ENCODE data around the gene ARHGAP18. TPM values are rescaled to one million over a fixed set of nuclear protein-coding genes. Genes with fewer than 3 reads are reported as not detected.

Gene ARHGAP18
- total RNA-seq, 1 experiment from 2014 or later = 64.5 TPM

DNA sequence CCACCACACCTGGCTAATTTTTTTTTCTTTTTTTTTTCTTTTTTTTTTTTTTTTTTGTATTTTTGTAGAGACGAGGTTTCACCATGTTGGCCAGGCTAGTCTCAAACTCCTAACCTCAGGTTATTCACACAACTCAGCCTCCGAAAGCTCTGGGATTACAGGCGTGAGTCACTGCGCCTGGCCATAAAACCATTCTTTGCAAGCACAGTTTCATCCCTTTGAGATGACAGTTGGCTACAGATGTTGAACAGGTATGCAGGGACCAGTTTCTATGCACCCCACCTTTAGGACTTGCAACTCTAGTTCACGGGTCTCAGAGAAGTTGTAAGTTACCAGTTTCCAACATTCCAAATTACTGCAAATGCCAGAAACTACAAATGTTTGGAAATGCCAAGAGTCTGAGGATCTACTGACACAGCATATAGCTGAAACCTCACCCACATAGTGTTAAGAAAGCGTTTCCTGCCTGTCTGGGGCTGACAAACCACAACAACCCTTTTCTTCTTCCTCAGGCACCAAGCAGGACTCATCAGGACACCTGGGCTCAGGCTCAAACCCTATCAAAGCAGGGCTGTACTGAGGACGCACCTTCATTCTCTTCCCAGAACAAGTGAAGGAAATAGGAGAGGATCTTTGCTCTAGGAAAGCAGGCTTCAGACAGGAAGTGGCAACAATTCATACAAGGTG, 22.9 kb downstream of the ARHGAP18 start:
- peaks cover 61% of the 10 kb centered on the region for H3K36me3 Mint-ChIP-seq (ENCODE audit: insufficient read depth, unreplicated experiment)
- no TSS peak for BruUV-seq (replicated peaks)
- H3K27me3 Mint-ChIP-seq (ENCODE audit: unreplicated experiment) = no peaks in the 10 kb centered on the region
- CTCF ChIA-PET = interaction anchor here (0.8 to 1.8 kb wide), 2 partner anchors 21 to 32 kb away, joined by 3 to 4 read pairs; no protein-coding TSS in a partner anchor
- DNase-seq = no peak
- no peaks in the 10 kb centered on the region for H3K9me3 Mint-ChIP-seq (ENCODE audit: low read depth, unreplicated experiment)
- TF ChIP-seq, protein P1, sequence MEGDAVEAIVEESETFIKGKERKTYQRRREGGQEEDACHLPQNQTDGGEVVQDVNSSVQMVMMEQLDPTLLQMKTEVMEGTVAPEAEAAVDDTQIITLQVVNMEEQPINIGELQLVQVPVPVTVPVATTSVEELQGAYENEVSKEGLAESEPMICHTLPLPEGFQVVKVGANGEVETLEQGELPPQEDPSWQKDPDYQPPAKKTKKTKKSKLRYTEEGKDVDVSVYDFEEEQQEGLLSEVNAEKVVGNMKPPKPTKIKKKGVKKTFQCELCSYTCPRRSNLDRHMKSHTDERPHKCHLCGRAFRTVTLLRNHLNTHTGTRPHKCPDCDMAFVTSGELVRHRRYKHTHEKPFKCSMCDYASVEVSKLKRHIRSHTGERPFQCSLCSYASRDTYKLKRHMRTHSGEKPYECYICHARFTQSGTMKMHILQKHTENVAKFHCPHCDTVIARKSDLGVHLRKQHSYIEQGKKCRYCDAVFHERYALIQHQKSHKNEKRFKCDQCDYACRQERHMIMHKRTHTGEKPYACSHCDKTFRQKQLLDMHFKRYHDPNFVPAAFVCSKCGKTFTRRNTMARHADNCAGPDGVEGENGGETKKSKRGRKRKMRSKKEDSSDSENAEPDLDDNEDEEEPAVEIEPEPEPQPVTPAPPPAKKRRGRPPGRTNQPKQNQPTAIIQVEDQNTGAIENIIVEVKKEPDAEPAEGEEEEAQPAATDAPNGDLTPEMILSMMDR (IDR thresholded peaks at IDR 0.05; ENCODE audit: unreplicated experiment) = no peak
- peaks cover 70% of the 10 kb centered on the region for H3K4me1 Mint-ChIP-seq (ENCODE audit: low read depth, unreplicated experiment)
- H3K4me3 Mint-ChIP-seq (ENCODE audit: low read depth, unreplicated experiment) = peak overlapping the region; percentile 10
- intact Hi-C loops (cut with micrococcal nuclease; ENCODE audit: unreplicated experiment) = no loop called here
- H3K27ac Mint-ChIP-seq (ENCODE audit: unreplicated experiment) = peak overlapping the region; percentile 94

- DNase-seq = no peak
- CTCF ChIA-PET = interaction anchor here (0.7 to 1.8 kb wide), 2 partner anchors 23 to 750 kb away, joined by 3 to 4 read pairs; no protein-coding TSS in a partner anchor
- H3K27ac Mint-ChIP-seq (ENCODE audit: unreplicated experiment) = peak overlapping the region; percentile 94
- H3K36me3 Mint-ChIP-seq (ENCODE audit: insufficient read depth, unreplicated experiment) = peaks cover 65% of the 10 kb centered on the region
- intact Hi-C loops (cut with micrococcal nuclease; ENCODE audit: unreplicated experiment) = no loop called here
- peak overlapping the region; percentile 26 for H3K4me3 Mint-ChIP-seq (ENCODE audit: low read depth, unreplicated experiment)
- TF ChIP-seq, protein P1 (IDR thresholded peaks at IDR 0.05; ENCODE audit: unreplicated experiment) = no peak
- BruUV-seq (replicated peaks) = no TSS peak
- peaks cover 3% of the 10 kb centered on the region for H3K9me3 Mint-ChIP-seq (ENCODE audit: low read depth, unreplicated experiment)
- H3K4me1 Mint-ChIP-seq (ENCODE audit: low read depth, unreplicated experiment) = peaks cover 71% of the 10 kb centered on the region
- no peaks in the 10 kb centered on the region for H3K27me3 Mint-ChIP-seq (ENCODE audit: unreplicated experiment)
Measured at GRCh38 chr6:129685662-129686031, 24.3 kb downstream of the ARHGAP18 start.

DNA sequence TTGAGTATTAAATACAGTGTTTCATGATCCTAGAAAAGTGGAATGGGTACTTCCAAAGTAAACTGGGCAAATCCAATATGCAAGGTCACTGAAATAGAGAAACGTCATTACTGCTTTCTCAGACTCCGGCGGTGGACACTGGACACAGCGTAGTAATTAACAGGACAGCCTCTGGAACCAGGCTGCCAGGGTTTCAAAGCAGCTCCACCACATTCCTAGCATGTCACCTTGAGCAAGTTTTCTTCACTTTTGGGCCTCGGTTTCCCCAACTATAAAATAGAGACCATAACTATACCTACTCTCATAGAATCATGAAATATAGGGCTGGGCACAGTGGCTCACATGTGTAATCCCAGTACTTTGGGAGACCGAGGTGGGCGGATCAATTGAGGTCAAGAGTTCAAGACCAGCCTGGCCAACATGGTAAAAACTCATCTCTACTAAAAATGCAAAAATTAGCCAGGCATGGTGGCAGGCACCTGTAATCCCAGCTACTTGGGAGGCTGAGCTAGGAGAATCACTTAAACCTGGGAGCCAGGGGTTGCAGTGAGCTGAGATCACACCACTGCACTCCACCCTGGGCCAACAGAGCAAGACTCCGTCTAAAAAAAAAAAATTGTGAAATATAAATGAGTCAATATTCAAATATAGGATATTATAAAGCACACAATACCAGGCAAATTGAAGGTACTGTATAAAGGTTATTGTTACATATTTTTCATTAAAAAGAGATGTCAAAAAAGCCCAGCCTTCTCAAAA, 24.9 kb downstream of the ARHGAP18 start:
- H3K36me3 Mint-ChIP-seq (ENCODE audit: insufficient read depth, unreplicated experiment) = peaks cover 70% of the 10 kb centered on the region
- TF ChIP-seq, protein P1 (IDR thresholded peaks at IDR 0.05; ENCODE audit: unreplicated experiment) = no peak
- H3K9me3 Mint-ChIP-seq (ENCODE audit: low read depth, unreplicated experiment) = peaks cover 3% of the 10 kb centered on the region
- no peaks in the 10 kb centered on the region for H3K27me3 Mint-ChIP-seq (ENCODE audit: unreplicated experiment)
- peak overlapping the region; percentile 42 for H3K4me3 Mint-ChIP-seq (ENCODE audit: low read depth, unreplicated experiment)
- intact Hi-C loops (cut with micrococcal nuclease; ENCODE audit: unreplicated experiment) = no loop called here
- no TSS peak for BruUV-seq (replicated peaks)
- peak; percentile 32 for DNase-seq
- H3K27ac Mint-ChIP-seq (ENCODE audit: unreplicated experiment) = peak overlapping the region; percentile 94
- CTCF ChIA-PET = interaction anchor here (0.7 to 1.9 kb wide), 5 partner anchors 11 to 751 kb away, joined by 3 to 12 read pairs (median 5); partner anchors contain the start of gene ARHGAP18
- peaks cover 77% of the 10 kb centered on the region for H3K4me1 Mint-ChIP-seq (ENCODE audit: low read depth, unreplicated experiment)

GRCh38 chr6:129684323-129684884, 25.6 kb downstream of the ARHGAP18 start:
- H3K27ac Mint-ChIP-seq (ENCODE audit: unreplicated experiment) = peak overlapping the region; percentile 76
- intact Hi-C loops (cut with micrococcal nuclease; ENCODE audit: unreplicated experiment) = no loop called here
- CTCF ChIA-PET = interaction anchor here (0.7 to 1.9 kb wide), 8 partner anchors 10 to 45 kb away, joined by 3 to 12 read pairs (median 4); partner anchors contain the start of gene ARHGAP18
- H3K9me3 Mint-ChIP-seq (ENCODE audit: low read depth, unreplicated experiment) = peaks cover 3% of the 10 kb centered on the region
- no peak for DNase-seq
- peak overlapping the region; percentile 42 for H3K4me3 Mint-ChIP-seq (ENCODE audit: low read depth, unreplicated experiment)
- peaks cover 84% of the 10 kb centered on the region for H3K4me1 Mint-ChIP-seq (ENCODE audit: low read depth, unreplicated experiment)
- peaks cover 76% of the 10 kb centered on the region for H3K36me3 Mint-ChIP-seq (ENCODE audit: insufficient read depth, unreplicated experiment)
- no TSS peak for BruUV-seq (replicated peaks)
- TF ChIP-seq, protein P1 (IDR thresholded peaks at IDR 0.05; ENCODE audit: unreplicated experiment) = no peak
- H3K27me3 Mint-ChIP-seq (ENCODE audit: unreplicated experiment) = no peaks in the 10 kb centered on the region
